Activated CD4-positive, alpha-beta memory T cell treated with anti-CD3 and anti-CD28 coated beads for 36 hours (primary cell): ENCODE data around the gene DOHH. TPM values are rescaled to one million over a fixed set of nuclear protein-coding genes. Genes with fewer than 3 reads are reported as not detected.
A peak's percentile ranks its signal among the peaks of the same experiment; 100 is the strongest.

Source experiments
- CTCF ChIA-PET: fragments of 350-600 bp; sonication (Branson Sonifier 250); formaldehyde crosslinking; loops from one replicate; lab custom pipeline; 2021; ENCODE audit warnings: antibody characterized with exemption, inconsistent platforms; lab: Charles Lee
- POLR2A ChIA-PET: fragments of 350-600 bp; sonication (Branson Sonifier 250); formaldehyde crosslinking; loops from one replicate; lab custom pipeline; 2021; ENCODE audit warnings: antibody characterized with exemption; lab: Charles Lee
- DNase-seq: peaks from one replicate; pipeline ENCODE4 v3.0.0-alpha.2; 2020
- H3K27ac Mint-ChIP-seq: one replicate; pipeline ENCODE4 v1.8.0; 2021; ENCODE audit warnings: mixed read lengths
- H3K27me3 Mint-ChIP-seq: one replicate; pipeline ENCODE4 v1.8.0; 2021; ENCODE audit warnings: mixed read lengths
- H3K36me3 Mint-ChIP-seq: one replicate; pipeline ENCODE4 v1.8.0; 2021; ENCODE audit warnings: mixed read lengths
- H3K4me1 Mint-ChIP-seq: one replicate; pipeline ENCODE4 v1.8.0; 2021; ENCODE audit warnings: low read depth, mixed read lengths
- H3K4me3 Mint-ChIP-seq: one replicate; pipeline ENCODE4 v1.8.0; 2021; ENCODE audit warnings: mild to moderate bottlenecking, mixed read lengths
- H3K9me3 Mint-ChIP-seq: one replicate; pipeline ENCODE4 v1.8.0; 2021; ENCODE audit warnings: mixed read lengths
- intact Hi-C: fragments of 100-400 bp; cut with micrococcal nuclease; formaldehyde crosslinking; loops from one replicate; pipeline ENCODE4 v1.15.1; 2023
- total RNA-seq, 2 experiments: library from RNA; stranded (reverse); gene quantifications; one replicate each; pipeline ENCODE4 v1.2.3, GENCODE V29; 2021

DOHH gene
- total RNA-seq, 2 experiments from 2014 or later: 15.0 to 17.0 TPM

GRCh38 chr19:3494051-3494450 is 6.4 kb downstream of the DOHH start:
- ChIA-PET CTCF (interaction anchor here (1.0 to 2.2 kb wide), 3 partner anchors 9 to 189 kb away, joined by 3 to 32 read pairs (median 3); partner anchors contain the start of gene SMIM44), POLR2A (no interaction called here)
- no peaks in the 10 kb centered on the region for H3K27me3 Mint-ChIP-seq
- intact Hi-C loops: no loop called here
- H3K36me3 Mint-ChIP-seq: peaks cover 21% of the 10 kb centered on the region
- DNase-seq: peak; percentile 68
- peak overlapping the region; percentile 77 for H3K27ac Mint-ChIP-seq
- H3K4me1 Mint-ChIP-seq: peaks cover 11% of the 10 kb centered on the region
- no peaks in the 10 kb centered on the region for H3K9me3 Mint-ChIP-seq
- H3K4me3 Mint-ChIP-seq: peak overlapping the region; percentile 32

- H3K9me3 Mint-ChIP-seq: no peaks in the 10 kb centered on the region
- H3K27ac Mint-ChIP-seq: no peak overlapping the region
- DNase-seq: no peak
- H3K4me1 Mint-ChIP-seq: peaks cover 10% of the 10 kb centered on the region
- POLR2A ChIA-PET: no interaction called here
- intact Hi-C loops: no loop called here
- no peak overlapping the region for H3K4me3 Mint-ChIP-seq
- H3K36me3 Mint-ChIP-seq: peaks cover 21% of the 10 kb centered on the region
- CTCF ChIA-PET: interaction anchor here (2.2 kb wide), 1 partner anchor 9 kb away, joined by 32 read pairs; the partner anchor contains the start of gene SMIM44
- no peaks in the 10 kb centered on the region for H3K27me3 Mint-ChIP-seq
Measured at GRCh38 chr19:3493651-3494050, 6.8 kb downstream of the DOHH start.

GRCh38 chr19:3492919-3493318 is 7.6 kb downstream of the DOHH start:
- H3K36me3 Mint-ChIP-seq: peaks cover 21% of the 10 kb centered on the region
- intact Hi-C loops: no loop called here
- no peak for DNase-seq
- peaks cover 10% of the 10 kb centered on the region for H3K4me1 Mint-ChIP-seq
- CTCF ChIA-PET: no interaction called here
- no peaks in the 10 kb centered on the region for H3K27me3 Mint-ChIP-seq
- H3K9me3 Mint-ChIP-seq: no peaks in the 10 kb centered on the region
- POLR2A ChIA-PET: no interaction called here
- H3K4me3 Mint-ChIP-seq: no peak overlapping the region
- no peak overlapping the region for H3K27ac Mint-ChIP-seq

- ChIA-PET CTCF (no interaction called here), POLR2A (interaction anchor here (2.0 kb wide), 1 partner anchor 8 kb away, joined by 5 read pairs; the partner anchor contains the start of gene DOHH)
- Mint-ChIP-seq H3K27ac (no peak overlapping the region), H3K9me3 (no peaks in the 10 kb centered on the region), H3K4me1 (peaks cover 8% of the 10 kb centered on the region), H3K4me3 (no peak overlapping the region), H3K36me3 (peaks cover 21% of the 10 kb centered on the region), H3K27me3 (no peaks in the 10 kb centered on the region)
- intact Hi-C loops: no loop called here
- no peak for DNase-seq
Measured at GRCh38 chr19:3492131-3492839, 8.2 kb downstream of the DOHH start.

GRCh38 chr19:3491396-3492119 is 8.9 kb downstream of the DOHH start:
- H3K4me3 Mint-ChIP-seq: no peak overlapping the region
- H3K4me1 Mint-ChIP-seq: peaks cover 6% of the 10 kb centered on the region
- H3K27ac Mint-ChIP-seq: no peak overlapping the region
- H3K36me3 Mint-ChIP-seq: peaks cover 21% of the 10 kb centered on the region
- no peaks in the 10 kb centered on the region for H3K27me3 Mint-ChIP-seq
- no peaks in the 10 kb centered on the region for H3K9me3 Mint-ChIP-seq
- intact Hi-C loops: no loop called here
- ChIA-PET POLR2A (interaction anchor here (2.0 kb wide), 1 partner anchor 8 kb away, joined by 5 read pairs; the partner anchor contains the start of gene DOHH), CTCF (no interaction called here)
- DNase-seq: no peak

GRCh38 chr19:3483226-3483628 is 17.2 kb downstream of the DOHH start, which contains the start of gene SMIM44:
TSS of gene SMIM44 (minus strand) at chr19:3483441. CDS start at chr19:3483403, 38 bp downstream.
- peaks cover 3% of the 10 kb centered on the region for H3K4me1 Mint-ChIP-seq
- ChIA-PET POLR2A (no interaction called here), CTCF (interaction anchor here (1.2 to 3.5 kb wide), 4 partner anchors 11 to 178 kb away, joined by 4 to 32 read pairs (median 10); no protein-coding TSS in a partner anchor)
- DNase-seq: no peak
- H3K36me3 Mint-ChIP-seq: no peaks in the 10 kb centered on the region
- H3K4me3 Mint-ChIP-seq: no peak within 1 kb of the TSS
- H3K27me3 Mint-ChIP-seq: peaks cover 2% of the 10 kb centered on the region
- intact Hi-C loops: no loop called here
- no peak within 1 kb of the TSS for H3K27ac Mint-ChIP-seq
- no peaks in the 10 kb centered on the region for H3K9me3 Mint-ChIP-seq

- CTCF ChIA-PET: interaction anchor here (1.7 to 2.4 kb wide), 2 partner anchors 10 to 177 kb away, joined by 6 to 15 read pairs; no protein-coding TSS in a partner anchor
- H3K4me1 Mint-ChIP-seq: peaks cover 7% of the 10 kb centered on the region
- no peaks in the 10 kb centered on the region for H3K36me3 Mint-ChIP-seq
- H3K9me3 Mint-ChIP-seq: no peaks in the 10 kb centered on the region
- H3K27me3 Mint-ChIP-seq: peaks cover 4% of the 10 kb centered on the region
- intact Hi-C loops: no loop called here
- H3K4me3 Mint-ChIP-seq: no peak overlapping the region
- no peak overlapping the region for H3K27ac Mint-ChIP-seq
- DNase-seq: no peak
- POLR2A ChIA-PET: no interaction called here
Measured at GRCh38 chr19:3482507-3483225, 17.8 kb downstream of the DOHH start.

GRCh38 chr19:3481241-3482090 is 19.0 kb downstream of the DOHH start:
- DNase-seq: no peak
- H3K36me3 Mint-ChIP-seq: no peaks in the 10 kb centered on the region
- no peaks in the 10 kb centered on the region for H3K9me3 Mint-ChIP-seq
- intact Hi-C loops: no loop called here
- ChIA-PET CTCF (interaction anchor here (0.5 kb wide), 1 partner anchor 176 kb away, joined by 4 read pairs; no protein-coding TSS in a partner anchor), POLR2A (no interaction called here)
- H3K27me3 Mint-ChIP-seq: peaks cover 4% of the 10 kb centered on the region
- H3K4me1 Mint-ChIP-seq: peaks cover 7% of the 10 kb centered on the region
- H3K27ac Mint-ChIP-seq: no peak overlapping the region
- no peak overlapping the region for H3K4me3 Mint-ChIP-seq

GRCh38 chr19:3480383-3481091 is 19.9 kb downstream of the DOHH start, which contains the start of gene SMIM24:
TSS of gene SMIM24 (minus strand) at chr19:3480525. CDS start at chr19:3480463, 62 bp downstream.
- H3K4me1 Mint-ChIP-seq: peaks cover 7% of the 10 kb centered on the region
- no peaks in the 10 kb centered on the region for H3K36me3 Mint-ChIP-seq
- DNase-seq: no peak
- H3K4me3 Mint-ChIP-seq: no peak within 1 kb of the TSS
- no peak within 1 kb of the TSS for H3K27ac Mint-ChIP-seq
- intact Hi-C loops: no loop called here
- H3K9me3 Mint-ChIP-seq: no peaks in the 10 kb centered on the region
- CTCF ChIA-PET: interaction anchor here (0.5 to 1.9 kb wide), 3 partner anchors 9 to 176 kb away, joined by 4 to 8 read pairs (median 5); no protein-coding TSS in a partner anchor
- H3K27me3 Mint-ChIP-seq: peaks cover 4% of the 10 kb centered on the region
- POLR2A ChIA-PET: no interaction called here

GRCh38 chr19:3479834-3480215 is 20.6 kb downstream of the DOHH start:
- ChIA-PET POLR2A (no interaction called here), CTCF (interaction anchor here (0.7 to 1.9 kb wide), 3 partner anchors 9 to 175 kb away, joined by 3 to 8 read pairs (median 5); no protein-coding TSS in a partner anchor)
- Mint-ChIP-seq H3K4me3 (no peak overlapping the region), H3K27me3 (peaks cover 2% of the 10 kb centered on the region), H3K9me3 (no peaks in the 10 kb centered on the region), H3K4me1 (peaks cover 7% of the 10 kb centered on the region), H3K36me3 (no peaks in the 10 kb centered on the region), H3K27ac (no peak overlapping the region)
- DNase-seq: peak; percentile 46
- intact Hi-C loops: no loop called here
